HCT116 (cell line): ENCODE results near the gene SORT1. TPM values are rescaled to one million over a fixed set of nuclear protein-coding genes. Genes with fewer than 3 reads are reported as not detected.
A peak's percentile ranks its signal among the peaks of the same experiment; 100 is the strongest.

Source experiments
- ATAC-seq: fragments of 200-7000 bp; cut with Tn5 transposase; 2 replicates; pipeline ENCODE4 v1.9.1; 2020; ENCODE audit warnings: mild to moderate bottlenecking, moderate library complexity
- BruUV-seq: library from RNA; stranded (reverse); fragments of 400-500 nt; replicated peaks from 2 replicates; lab custom pipeline; 2021; lab: Mats Ljungman, UMichigan
- CTCF ChIA-PET: fragments of 300-600 bp; sonication (Branson Sonifier 250); formaldehyde crosslinking; loops from one replicate; lab custom pipeline; 2021; ENCODE audit warnings: antibody characterized with exemption; lab: Charles Lee
- POLR2A ChIA-PET: fragments of 300-600, 350-600 bp; sonication (Branson Sonifier 250); formaldehyde crosslinking; loops from one replicate; lab custom pipeline; 2021; ENCODE audit warnings: antibody characterized with exemption; lab: Charles Lee
- RAD21 ChIA-PET, 2 experiments: fragments of 300-600 bp; sonication (Branson Sonifier 250); formaldehyde crosslinking; loops; one replicate each; lab custom pipeline; 2023; ENCODE audit warnings: low total read pairs in 2 of 2; ENCODE audit not compliant: uncharacterized antibody in 2 of 2, unreplicated experiment in 2 of 2, low non-redundant PET in 1 of 2; lab: Charles Lee
- DNase-seq: peaks from one replicate; pipeline ENCODE4 v3.0.0-alpha.2; 2010; ENCODE audit warnings: low read depth, low spot score
- H2AFZ ChIP-seq: fragments of 200-600 bp; shearing (Covaris generic), sonication (generic); 2 replicates; pipeline ENCODE4 v1.6.1; 2017; ENCODE audit warnings: low read depth, mixed run types, mixed read lengths, antibody characterized with exemption, low read length; ENCODE audit not compliant: poor library complexity, severe bottlenecking
- H3K27ac ChIP-seq: 2 replicates; pipeline ENCODE4 v1.5.1; 2012; ENCODE audit warnings: low read depth, low read length
- H3K27me3 ChIP-seq: fragments of 200-600 bp; sonication (generic); 2 replicates; pipeline ENCODE4 v1.6.1; 2016; ENCODE audit warnings: mixed run types, low read length, mixed read lengths; ENCODE audit not compliant: insufficient read depth
- H3K36me3 ChIP-seq, 2 experiments: fragments of 200-500 bp in 1 of 2; fragments of 200-600 bp in 1 of 2; sonication (Bioruptor generic) in 1 of 2; sonication (generic) in 1 of 2; 2 replicates each; pipeline versions ENCODE4 v1.5.1 to v1.6.1; 2014 to 2016; ENCODE audit warnings: low read length in 2 of 2, inconsistent platforms in 1 of 2, mixed read lengths in 1 of 2, mixed run types in 1 of 2; ENCODE audit not compliant: insufficient read depth in 2 of 2, control insufficient read depth in 1 of 2
- H3K4me1 ChIP-seq, 2 experiments: fragments of 200-600 bp in 1 of 2; sonication (generic) in 1 of 2; 2 replicates each; pipeline versions ENCODE4 v1.5.1 to v1.6.1; 2012 to 2017; ENCODE audit warnings: low read length in 2 of 2, inconsistent platforms in 1 of 2, mild to moderate bottlenecking in 1 of 2, mixed read lengths in 1 of 2, mixed run types in 1 of 2, moderate library complexity in 1 of 2; ENCODE audit not compliant: insufficient read depth in 2 of 2, control insufficient read depth in 1 of 2
- H3K4me2 ChIP-seq: fragments of 200-600 bp; sonication (generic); 2 replicates; pipeline ENCODE4 v1.6.1; 2017; ENCODE audit warnings: mixed run types, low read length, mixed read lengths
- H3K4me3 ChIP-seq, 2 experiments: fragments of 200-600 bp in 1 of 2; sonication (generic) in 1 of 2; replicated peaks in 1 of 2; 2 replicates each; pipeline ENCODE4 v1.5.1; 2011 to 2016; ENCODE audit warnings: low read length in 2 of 2, control low read depth in 1 of 2, low read depth in 1 of 2, mild to moderate bottlenecking in 1 of 2, mixed read lengths in 1 of 2, mixed run types in 1 of 2
- H3K79me2 ChIP-seq: fragments of 200-600 bp; sonication (generic); 2 replicates; pipeline ENCODE4 v1.6.1; 2017; ENCODE audit warnings: mild to moderate bottlenecking, mixed run types, low read length, moderate library complexity, mixed read lengths; ENCODE audit not compliant: insufficient read depth
- H3K9ac ChIP-seq: fragments of 200-600 bp; sonication (generic); 2 replicates; pipeline ENCODE4 v1.6.1; 2016; ENCODE audit warnings: low read length, mixed read lengths
- H3K9me2 ChIP-seq: fragments of 200-600 bp; sonication (generic), shearing (Covaris generic); 2 replicates; pipeline ENCODE4 v1.6.1; 2017; ENCODE audit warnings: mixed run types, mild to moderate bottlenecking, moderate library complexity; ENCODE audit not compliant: insufficient read depth
- H3K9me3 ChIP-seq, 2 experiments: fragments of 200-500 bp in 1 of 2; fragments of 200-600 bp in 1 of 2; sonication (Bioruptor generic) in 1 of 2; sonication (generic) in 1 of 2; 2 replicates each; pipeline ENCODE4 v1.6.1; 2014 to 2017; ENCODE audit warnings: low read length in 2 of 2, mixed read lengths in 2 of 2, inconsistent platforms in 1 of 2, low read depth in 1 of 2, mild to moderate bottlenecking in 1 of 2, mixed run types in 1 of 2, moderate library complexity in 1 of 2; ENCODE audit not compliant: control insufficient read depth in 1 of 2, insufficient read depth in 1 of 2
- H4K20me1 ChIP-seq: fragments of 200-600 bp; sonication (generic), shearing (Covaris generic); 2 replicates; pipeline ENCODE4 v1.6.1; 2017; ENCODE audit warnings: mixed run types, mild to moderate bottlenecking, moderate library complexity; ENCODE audit not compliant: insufficient read depth
- CBX3 ChIP-seq: IDR thresholded peaks from 2 replicates; pipeline ENCODE4 v1.6.1; 2012; ENCODE audit warnings: low read depth
- CEBPB ChIP-seq: IDR thresholded peaks from 2 replicates; pipeline ENCODE4 v1.6.1; 2012; ENCODE audit warnings: low read depth
- EGR1 ChIP-seq: IDR thresholded peaks from 2 replicates; pipeline ENCODE4 v1.6.1; 2012; ENCODE audit warnings: low read depth
- ELF1 ChIP-seq: IDR thresholded peaks from 2 replicates; pipeline ENCODE4 v1.6.1; 2012; ENCODE audit warnings: low read depth, borderline replicate concordance
- EZH2 ChIP-seq: fragments of 200-600 bp; sonication (generic); IDR thresholded peaks from 2 replicates; pipeline ENCODE4 v1.6.1; 2017; ENCODE audit warnings: antibody characterized with exemption, mixed run types
- EZH2phosphoT487 ChIP-seq: fragments of 200-600 bp; IDR thresholded peaks from 2 replicates; pipeline ENCODE4 v1.6.1; 2018; ENCODE audit warnings: antibody characterized with exemption, borderline replicate concordance
- FOSL1 ChIP-seq: IDR thresholded peaks from 2 replicates; pipeline ENCODE4 v1.6.1; 2012; ENCODE audit warnings: low read depth
- POLR2AphosphoS5 ChIP-seq: IDR thresholded peaks from 2 replicates; pipeline ENCODE4 v1.6.1; 2011; ENCODE audit warnings: mild to moderate bottlenecking, low read depth, low read length, moderate library complexity
- RAD21 ChIP-seq: IDR thresholded peaks from 2 replicates; pipeline ENCODE4 v1.6.1; 2012; ENCODE audit warnings: low read depth, mild to moderate bottlenecking
- SIN3A ChIP-seq: IDR thresholded peaks from 2 replicates; pipeline ENCODE4 v1.6.1; 2012; ENCODE audit warnings: low read depth
- SP1 ChIP-seq: IDR thresholded peaks from 2 replicates; pipeline ENCODE4 v1.6.1; 2012; ENCODE audit warnings: low read depth
- SRF ChIP-seq: IDR thresholded peaks from 2 replicates; pipeline ENCODE4 v1.6.1; 2012; ENCODE audit warnings: low read depth
- ZFX ChIP-seq: fragments of 450-650 bp; IDR thresholded peaks from 2 replicates; pipeline ENCODE4 v1.6.1; 2017
- intact Hi-C: fragments of 100-400 bp; cut with micrococcal nuclease; formaldehyde crosslinking; loops from 2 replicates; pipeline ENCODE4 v1.10.0; 2022
- total RNA-seq: library from RNA; stranded (reverse); gene quantifications from one replicate; pipeline ENCODE4 v1.2.1, GENCODE V29; 2021; ENCODE audit not compliant: unreplicated experiment
- TF ChIP-seq, protein P1 (sequence below): IDR thresholded peaks from 2 replicates; pipeline ENCODE4 v1.6.1; 2012
- TF ChIP-seq, protein P2 (sequence below): IDR thresholded peaks from 2 replicates; pipeline ENCODE4 v1.6.1; 2012; ENCODE audit warnings: low read depth
- TF ChIP-seq, protein P3 (sequence below): IDR thresholded peaks from 2 replicates; pipeline ENCODE4 v1.6.1; 2012
- TF ChIP-seq, protein P4 (sequence below): IDR thresholded peaks from 2 replicates; pipeline ENCODE4 v1.6.1; 2011; ENCODE audit warnings: mild to moderate bottlenecking, low read length, moderate library complexity; ENCODE audit not compliant: insufficient replicate concordance; ENCODE audit errors: extremely low read depth
- TF ChIP-seq, protein P5 (sequence below), 3 experiments: fragments of 200-600 bp in 1 of 3; sonication (generic) in 1 of 3; IDR thresholded peaks in 2 of 3; conservative IDR thresholded peaks in 1 of 3; 2 replicates each; pipeline ENCODE4 v1.5.1; 2012 to 2017; ENCODE audit warnings: low read depth in 2 of 3, low read length in 2 of 3, antibody characterized with exemption in 1 of 3, borderline replicate concordance in 1 of 3, control low read depth in 1 of 3, mild to moderate bottlenecking in 1 of 3, mixed read lengths in 1 of 3, mixed run types in 1 of 3, moderate library complexity in 1 of 3; ENCODE audit not compliant: insufficient read depth in 1 of 3

SORT1 gene
- total RNA-seq, 1 experiment from 2014 or later = 20.2 TPM

DNA sequence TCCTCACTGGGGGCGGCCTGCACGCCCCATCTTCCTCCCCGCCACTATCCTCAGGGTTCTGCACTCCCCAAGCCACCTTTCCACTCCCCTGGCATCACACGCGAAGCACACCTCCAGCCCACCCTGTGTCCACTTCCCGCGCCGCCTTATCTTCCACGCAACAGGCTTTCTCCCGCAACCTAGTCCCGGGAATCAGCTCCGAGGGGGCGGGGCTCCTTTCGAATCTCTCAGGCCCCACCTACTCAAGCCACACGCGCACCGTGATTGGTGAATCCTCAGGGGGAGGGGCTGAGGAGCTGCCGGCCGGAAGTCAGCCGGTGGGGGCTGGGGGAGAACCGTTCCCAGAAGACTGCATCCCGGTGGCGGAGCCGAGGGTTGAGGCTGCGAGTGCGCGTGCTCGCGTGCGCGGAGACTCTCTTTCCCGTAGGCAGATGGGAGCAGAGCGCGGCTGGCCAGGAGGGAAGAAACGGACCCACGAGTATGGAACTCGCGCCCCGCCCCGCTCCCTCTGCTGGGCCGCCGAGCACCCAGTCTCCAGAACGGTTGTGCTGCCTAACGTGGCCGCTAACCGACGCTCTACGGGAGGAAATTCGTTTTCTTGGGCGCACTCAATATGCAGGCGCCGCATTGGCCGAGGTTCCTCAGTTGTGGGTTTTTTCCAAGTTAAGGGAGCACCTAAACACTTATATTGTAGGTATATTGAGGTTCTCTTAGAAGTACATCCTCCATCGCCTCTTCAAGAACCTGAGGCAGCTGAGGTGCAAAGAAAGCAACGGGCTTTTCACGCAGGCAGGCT is 114.6 kb downstream of the SORT1 start, which contains the start of gene PSRC1:
TSS of gene PSRC1 (minus strand) at position 194 of the 796 bp plus-strand sequence.
- ChIA-PET POLR2A (interaction anchor here (0.6 to 1.1 kb wide), 6 partner anchors 13 to 117 kb away, joined by 3 read pairs; no protein-coding TSS in a partner anchor), RAD21 (no interaction called here), CTCF (interaction anchor here (0.7 to 1.9 kb wide), 5 partner anchors 113 to 250 kb away, joined by 3 to 18 read pairs (median 4); no protein-coding TSS in a partner anchor)
- peaks cover 8 to 15% of the 10 kb centered on the region in 2 experiments; a peak in 3 of 4 replicates for H3K4me1 ChIP-seq
- no peaks in the 10 kb centered on the region for H3K27me3 ChIP-seq
- DNase-seq = peak; percentile 86
- H3K79me2 ChIP-seq = peaks cover 18% of the 10 kb centered on the region; the same call in 1 of the 2 replicates
- peak; percentile 97 for ATAC-seq
- H2AFZ ChIP-seq = no peak within 1 kb of the TSS
- H3K27ac ChIP-seq = peak within 1 kb of the TSS; percentile 80
- peak within 1 kb of the TSS; percentile 78 to 87 for H3K4me3 ChIP-seq
- TSS peak; percentile 96 for BruUV-seq
- H4K20me1 ChIP-seq = no peaks in the 10 kb centered on the region
- H3K4me2 ChIP-seq = peak within 1 kb of the TSS; percentile 88
- peak within 1 kb of the TSS; percentile 79 for H3K9ac ChIP-seq
- H3K36me3 ChIP-seq = peaks cover 8 to 23% of the 10 kb centered on the region in 2 experiments; a peak in 2 of 4 replicates
- intact Hi-C loops = no loop called here
- no peaks in the 10 kb centered on the region for H3K9me2 ChIP-seq
- no peaks in the 10 kb centered on the region for H3K9me3 ChIP-seq
- TF ChIP-seq CBX3 (no peak), EGR1 (no peak), SRF (no peak), EZH2 (no peak), SIN3A (peak; percentile 44; the same call in 1 of the 2 replicates), FOSL1 (no peak), POLR2AphosphoS5 (peak; percentile 90), RAD21 (no peak), SP1 (peak; percentile 64), CEBPB (no peak), ZFX (no peak), EZH2phosphoT487 (no peak), ELF1 (no peak)
- TF ChIP-seq, protein P1, sequence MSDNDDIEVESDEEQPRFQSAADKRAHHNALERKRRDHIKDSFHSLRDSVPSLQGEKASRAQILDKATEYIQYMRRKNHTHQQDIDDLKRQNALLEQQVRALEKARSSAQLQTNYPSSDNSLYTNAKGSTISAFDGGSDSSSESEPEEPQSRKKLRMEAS = peak; percentile 83
- TF ChIP-seq, protein P2, sequence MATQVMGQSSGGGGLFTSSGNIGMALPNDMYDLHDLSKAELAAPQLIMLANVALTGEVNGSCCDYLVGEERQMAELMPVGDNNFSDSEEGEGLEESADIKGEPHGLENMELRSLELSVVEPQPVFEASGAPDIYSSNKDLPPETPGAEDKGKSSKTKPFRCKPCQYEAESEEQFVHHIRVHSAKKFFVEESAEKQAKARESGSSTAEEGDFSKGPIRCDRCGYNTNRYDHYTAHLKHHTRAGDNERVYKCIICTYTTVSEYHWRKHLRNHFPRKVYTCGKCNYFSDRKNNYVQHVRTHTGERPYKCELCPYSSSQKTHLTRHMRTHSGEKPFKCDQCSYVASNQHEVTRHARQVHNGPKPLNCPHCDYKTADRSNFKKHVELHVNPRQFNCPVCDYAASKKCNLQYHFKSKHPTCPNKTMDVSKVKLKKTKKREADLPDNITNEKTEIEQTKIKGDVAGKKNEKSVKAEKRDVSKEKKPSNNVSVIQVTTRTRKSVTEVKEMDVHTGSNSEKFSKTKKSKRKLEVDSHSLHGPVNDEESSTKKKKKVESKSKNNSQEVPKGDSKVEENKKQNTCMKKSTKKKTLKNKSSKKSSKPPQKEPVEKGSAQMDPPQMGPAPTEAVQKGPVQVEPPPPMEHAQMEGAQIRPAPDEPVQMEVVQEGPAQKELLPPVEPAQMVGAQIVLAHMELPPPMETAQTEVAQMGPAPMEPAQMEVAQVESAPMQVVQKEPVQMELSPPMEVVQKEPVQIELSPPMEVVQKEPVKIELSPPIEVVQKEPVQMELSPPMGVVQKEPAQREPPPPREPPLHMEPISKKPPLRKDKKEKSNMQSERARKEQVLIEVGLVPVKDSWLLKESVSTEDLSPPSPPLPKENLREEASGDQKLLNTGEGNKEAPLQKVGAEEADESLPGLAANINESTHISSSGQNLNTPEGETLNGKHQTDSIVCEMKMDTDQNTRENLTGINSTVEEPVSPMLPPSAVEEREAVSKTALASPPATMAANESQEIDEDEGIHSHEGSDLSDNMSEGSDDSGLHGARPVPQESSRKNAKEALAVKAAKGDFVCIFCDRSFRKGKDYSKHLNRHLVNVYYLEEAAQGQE = no peak
- TF ChIP-seq, protein P3, sequence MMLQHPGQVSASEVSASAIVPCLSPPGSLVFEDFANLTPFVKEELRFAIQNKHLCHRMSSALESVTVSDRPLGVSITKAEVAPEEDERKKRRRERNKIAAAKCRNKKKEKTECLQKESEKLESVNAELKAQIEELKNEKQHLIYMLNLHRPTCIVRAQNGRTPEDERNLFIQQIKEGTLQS = no peak
- TF ChIP-seq, protein P4, sequence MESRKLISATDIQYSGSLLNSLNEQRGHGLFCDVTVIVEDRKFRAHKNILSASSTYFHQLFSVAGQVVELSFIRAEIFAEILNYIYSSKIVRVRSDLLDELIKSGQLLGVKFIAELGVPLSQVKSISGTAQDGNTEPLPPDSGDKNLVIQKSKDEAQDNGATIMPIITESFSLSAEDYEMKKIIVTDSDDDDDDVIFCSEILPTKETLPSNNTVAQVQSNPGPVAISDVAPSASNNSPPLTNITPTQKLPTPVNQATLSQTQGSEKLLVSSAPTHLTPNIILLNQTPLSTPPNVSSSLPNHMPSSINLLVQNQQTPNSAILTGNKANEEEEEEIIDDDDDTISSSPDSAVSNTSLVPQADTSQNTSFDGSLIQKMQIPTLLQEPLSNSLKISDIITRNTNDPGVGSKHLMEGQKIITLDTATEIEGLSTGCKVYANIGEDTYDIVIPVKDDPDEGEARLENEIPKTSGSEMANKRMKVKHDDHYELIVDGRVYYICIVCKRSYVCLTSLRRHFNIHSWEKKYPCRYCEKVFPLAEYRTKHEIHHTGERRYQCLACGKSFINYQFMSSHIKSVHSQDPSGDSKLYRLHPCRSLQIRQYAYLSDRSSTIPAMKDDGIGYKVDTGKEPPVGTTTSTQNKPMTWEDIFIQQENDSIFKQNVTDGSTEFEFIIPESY = no peak
- TF ChIP-seq, protein P5, sequence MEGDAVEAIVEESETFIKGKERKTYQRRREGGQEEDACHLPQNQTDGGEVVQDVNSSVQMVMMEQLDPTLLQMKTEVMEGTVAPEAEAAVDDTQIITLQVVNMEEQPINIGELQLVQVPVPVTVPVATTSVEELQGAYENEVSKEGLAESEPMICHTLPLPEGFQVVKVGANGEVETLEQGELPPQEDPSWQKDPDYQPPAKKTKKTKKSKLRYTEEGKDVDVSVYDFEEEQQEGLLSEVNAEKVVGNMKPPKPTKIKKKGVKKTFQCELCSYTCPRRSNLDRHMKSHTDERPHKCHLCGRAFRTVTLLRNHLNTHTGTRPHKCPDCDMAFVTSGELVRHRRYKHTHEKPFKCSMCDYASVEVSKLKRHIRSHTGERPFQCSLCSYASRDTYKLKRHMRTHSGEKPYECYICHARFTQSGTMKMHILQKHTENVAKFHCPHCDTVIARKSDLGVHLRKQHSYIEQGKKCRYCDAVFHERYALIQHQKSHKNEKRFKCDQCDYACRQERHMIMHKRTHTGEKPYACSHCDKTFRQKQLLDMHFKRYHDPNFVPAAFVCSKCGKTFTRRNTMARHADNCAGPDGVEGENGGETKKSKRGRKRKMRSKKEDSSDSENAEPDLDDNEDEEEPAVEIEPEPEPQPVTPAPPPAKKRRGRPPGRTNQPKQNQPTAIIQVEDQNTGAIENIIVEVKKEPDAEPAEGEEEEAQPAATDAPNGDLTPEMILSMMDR (IDR thresholded peaks at IDR 0.05 in 2 of 3, conservative IDR thresholded peaks at IDR 0.05 in 1 of 3; ENCODE audit: borderline replicate concordance in 1 of 3, insufficient read depth in 1 of 3, low read depth in 2 of 3, low read length in 2 of 3) = peak in 2 of 3 experiments; percentile 5 to 18; a peak in 1 of 6 replicates
